Kidney epithelial cell (primary cell): ENCODE results near the gene CNN1. TPM values are rescaled to one million over a fixed set of nuclear protein-coding genes. Genes with fewer than 3 reads are reported as not detected.
"Not testable (repeated sequence)": the region's sequence is repeated elsewhere in the genome, so short reads cannot be mapped to it uniquely, and the experiment has no call there.

Experiments used
- DNase-seq: peaks from one replicate; pipeline ENCODE4 v3.0.0-alpha.2; 2010; ENCODE audit warnings: low read depth
- H3K27me3 ChIP-seq: 2 replicates; pipeline ENCODE4 v1.6.0; 2011; ENCODE audit warnings: low read length; ENCODE audit not compliant: control insufficient read depth, insufficient read depth
- H3K36me3 ChIP-seq: 2 replicates; pipeline ENCODE4 v1.5.1; 2011; ENCODE audit warnings: low read length; ENCODE audit not compliant: control insufficient read depth, insufficient read depth
- H3K4me3 ChIP-seq: 2 replicates; pipeline ENCODE4 v1.5.1; 2011; ENCODE audit warnings: low read depth, mild to moderate bottlenecking, control low read depth, low read length
- total RNA-seq: library from RNA; depleted of rRNA; stranded (reverse); fragments of >200 nt; gene quantifications from 2 replicates; pipeline ENCODE4 v1.2.3, GENCODE V29; 2015
- TF ChIP-seq, protein P1 (sequence below): IDR thresholded peaks from 2 replicates; pipeline ENCODE4 v1.5.1; 2011; ENCODE audit warnings: mild to moderate bottlenecking, moderate library complexity, low read length, control low read depth, inconsistent platforms; ENCODE audit not compliant: insufficient read depth, poor library complexity, severe bottlenecking

Gene CNN1
- total RNA-seq, 1 donor from 2014 or later, result 14.5 TPM

- Histone ChIP-seq H3K4me3 (no peak overlapping the region), H3K27me3 (no peaks in the 10 kb centered on the region), H3K36me3 (no peaks in the 10 kb centered on the region)
- TF ChIP-seq, protein P1, sequence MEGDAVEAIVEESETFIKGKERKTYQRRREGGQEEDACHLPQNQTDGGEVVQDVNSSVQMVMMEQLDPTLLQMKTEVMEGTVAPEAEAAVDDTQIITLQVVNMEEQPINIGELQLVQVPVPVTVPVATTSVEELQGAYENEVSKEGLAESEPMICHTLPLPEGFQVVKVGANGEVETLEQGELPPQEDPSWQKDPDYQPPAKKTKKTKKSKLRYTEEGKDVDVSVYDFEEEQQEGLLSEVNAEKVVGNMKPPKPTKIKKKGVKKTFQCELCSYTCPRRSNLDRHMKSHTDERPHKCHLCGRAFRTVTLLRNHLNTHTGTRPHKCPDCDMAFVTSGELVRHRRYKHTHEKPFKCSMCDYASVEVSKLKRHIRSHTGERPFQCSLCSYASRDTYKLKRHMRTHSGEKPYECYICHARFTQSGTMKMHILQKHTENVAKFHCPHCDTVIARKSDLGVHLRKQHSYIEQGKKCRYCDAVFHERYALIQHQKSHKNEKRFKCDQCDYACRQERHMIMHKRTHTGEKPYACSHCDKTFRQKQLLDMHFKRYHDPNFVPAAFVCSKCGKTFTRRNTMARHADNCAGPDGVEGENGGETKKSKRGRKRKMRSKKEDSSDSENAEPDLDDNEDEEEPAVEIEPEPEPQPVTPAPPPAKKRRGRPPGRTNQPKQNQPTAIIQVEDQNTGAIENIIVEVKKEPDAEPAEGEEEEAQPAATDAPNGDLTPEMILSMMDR, result no peak
- DNase-seq, result no peak
Observed at GRCh38 chr19:11566164-11566563, 27.5 kb downstream of the CNN1 start.

DNA sequence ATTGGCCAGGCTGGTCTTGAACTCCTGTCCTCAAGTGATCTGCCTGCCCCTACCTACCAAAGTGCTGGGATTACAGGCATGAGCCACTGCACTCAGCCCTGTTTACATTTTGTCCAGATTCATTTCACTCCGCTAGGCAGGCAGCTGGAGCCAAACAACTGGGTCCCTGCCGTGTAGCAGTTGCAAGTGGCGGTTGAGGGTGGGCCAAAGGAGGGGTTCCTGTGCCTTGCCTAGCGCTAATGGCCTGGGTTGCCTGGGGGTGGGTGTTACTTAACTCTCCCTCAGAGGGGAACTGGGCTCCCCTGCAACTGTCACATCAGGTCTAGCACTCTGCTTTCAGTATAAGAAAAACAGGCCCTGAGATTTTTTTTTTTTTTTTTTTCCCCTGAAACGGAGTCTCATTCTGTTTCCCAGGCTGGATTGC is 31.4 kb downstream of the CNN1 start:
- Histone ChIP-seq H3K4me3 (no peak overlapping the region), H3K36me3 (no peaks in the 10 kb centered on the region), H3K27me3 (no peaks in the 10 kb centered on the region)
- no peak for DNase-seq
- TF ChIP-seq, protein P1, result no peak

DNA sequence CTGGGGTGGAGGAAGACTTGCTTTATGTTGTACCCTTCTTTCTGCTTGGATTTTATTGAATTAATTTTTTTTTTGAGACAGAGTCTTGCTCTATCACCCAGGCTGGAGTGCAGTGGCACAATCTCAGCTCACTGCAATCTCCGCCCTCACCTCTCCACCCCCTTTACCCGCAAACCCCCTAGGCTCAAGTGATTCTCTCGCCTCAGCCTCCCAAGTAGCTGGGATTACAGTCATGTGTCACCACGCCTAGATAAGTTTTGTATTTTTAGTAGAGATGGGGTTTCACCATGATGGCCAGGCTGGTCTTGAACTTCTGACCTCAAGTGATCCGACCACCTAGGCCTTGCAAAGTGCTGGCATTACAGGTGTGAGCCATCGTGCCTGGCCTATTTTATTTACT is 34.7 kb downstream of the CNN1 start:
- not testable (repeated sequence) for DNase-seq, H3K27me3 ChIP-seq, H3K4me3 ChIP-seq, H3K36me3 ChIP-seq

- H3K36me3 ChIP-seq, result not testable (repeated sequence)
Observed at GRCh38 chr19:11573763-11574162, 35.1 kb downstream of the CNN1 start.

GRCh38 chr19:11574689-11575088 is 36.0 kb downstream of the CNN1 start:
- no peak overlapping the region for H3K4me3 ChIP-seq
- no peaks in the 10 kb centered on the region for H3K36me3 ChIP-seq
- peaks cover 3% of the 10 kb centered on the region for H3K27me3 ChIP-seq
- TF ChIP-seq, protein P1, result no peak
- no peak for DNase-seq

More at GRCh38 chr19:11573763-11574162, 35.1 kb downstream of the CNN1 start:
- H3K27me3 ChIP-seq, DNase-seq, H3K4me3 ChIP-seq: not testable (repeated sequence)

DNA sequence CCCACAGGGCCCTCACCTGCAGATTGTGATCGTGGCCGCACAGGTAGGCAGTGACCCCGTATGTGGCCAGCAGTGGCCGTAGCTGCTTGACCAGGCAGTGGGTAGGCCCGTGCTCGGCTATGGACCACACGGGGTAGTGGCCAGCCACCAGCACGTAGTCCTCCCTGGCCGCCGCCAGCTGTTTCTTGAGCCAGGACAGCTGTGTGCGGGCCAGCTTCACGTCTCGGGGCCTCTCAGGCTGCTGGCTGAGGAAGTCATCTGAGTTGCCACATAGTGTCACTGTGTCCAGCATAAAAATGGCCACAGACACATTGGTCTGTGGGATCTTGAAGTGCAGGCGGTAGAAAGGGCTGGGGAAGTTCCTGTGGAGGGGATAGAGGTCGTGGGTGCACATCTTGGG is 37.6 kb downstream of the CNN1 start:
- Histone ChIP-seq H3K36me3 (no peaks in the 10 kb centered on the region), H3K27me3 (peaks cover 3% of the 10 kb centered on the region), H3K4me3 (no peak overlapping the region)
- no peak for DNase-seq
- TF ChIP-seq, protein P1, result no peak

- Histone ChIP-seq H3K4me3 (peak within 1 kb of the TSS; percentile 28), H3K36me3 (no peaks in the 10 kb centered on the region), H3K27me3 (peaks cover 3% of the 10 kb centered on the region)
- TF ChIP-seq, protein P1, result no peak
- no peak for DNase-seq
Observed at GRCh38 chr19:11577451-11578257, 39.0 kb downstream of the CNN1 start, which contains the start of gene ACP5. ACP5 (minus strand) TSS chr19:11577645; CDS start chr19:11577317, 328 bp downstream.
